Ovary (tissue), 3 donors: ENCODE results near the gene CAPN3.

Experiments used
- EP300 ChIP-seq: sonication (generic); formaldehyde crosslinking; IDR thresholded peaks from one replicate; pipeline ENCODE4 v1.6.1; 2017; ENCODE audit warnings: antibody characterized with exemption
- POLR2A ChIP-seq: fragments of 450-650 bp; IDR thresholded peaks from one replicate; pipeline ENCODE4 v1.6.1; 2017; ENCODE audit warnings: antibody characterized with exemption, mild to moderate bottlenecking, moderate library complexity
- TF ChIP-seq, protein P1 (sequence below), 3 donors: fragments of 450-650 bp in 2 of 3; fragments of 200-600 bp in 1 of 3; IDR thresholded peaks; one replicate each; pipeline versions ENCODE4 v1.5.1 to v1.8.0; 2016 to 2022; ENCODE audit warnings: antibody characterized with exemption in 3 of 3, mild to moderate bottlenecking in 1 of 3
- donor health status: DM: no; HTN: no; CAD: no.

DNA sequence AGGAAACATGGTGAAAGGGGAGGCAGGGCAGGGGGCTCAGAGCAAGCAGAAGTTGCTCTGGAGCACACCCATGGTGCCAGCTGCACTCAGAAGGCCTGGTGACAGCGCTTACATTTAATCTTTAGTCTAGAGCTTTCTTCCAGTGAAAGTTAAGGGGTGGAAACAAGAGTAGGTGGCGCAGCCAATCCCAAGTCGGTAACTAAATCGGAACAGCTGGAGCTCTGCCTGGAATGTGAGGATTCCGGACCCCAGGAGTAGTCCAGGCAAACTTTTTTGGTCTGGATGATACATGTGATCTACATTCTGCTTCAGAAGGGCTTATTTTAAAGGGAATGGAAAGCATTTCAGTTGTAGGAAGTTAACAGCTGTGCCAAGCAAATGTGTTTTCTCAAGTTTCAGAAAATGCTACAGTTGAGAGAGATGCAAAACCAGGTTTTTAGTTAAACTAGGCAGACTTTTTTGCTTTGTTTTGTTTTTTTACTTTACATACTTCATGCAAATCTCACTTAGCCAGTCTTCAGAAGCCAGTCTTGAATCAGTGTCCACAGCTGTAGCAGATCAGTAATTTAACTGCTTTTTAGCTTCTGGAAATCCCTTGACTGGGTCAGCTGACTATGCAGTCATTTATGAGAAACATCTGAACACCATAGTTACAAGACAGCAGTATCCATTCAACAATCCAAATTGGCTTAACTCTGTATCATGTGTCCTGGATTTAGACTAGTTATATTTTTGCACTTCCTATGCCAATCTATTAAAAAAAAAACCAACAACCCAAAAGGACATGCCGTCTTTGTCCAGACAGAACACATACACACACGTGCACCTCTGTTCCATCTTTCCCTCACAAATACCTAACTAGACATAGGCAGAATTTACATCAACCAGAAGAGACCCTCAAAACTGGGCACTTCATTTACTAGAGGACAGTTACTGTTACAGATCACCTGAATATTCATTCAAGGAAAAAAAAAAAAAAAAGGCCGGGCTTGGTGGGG is 98.4 kb downstream of the CAPN3 start:
- TF ChIP-seq, protein P1, sequence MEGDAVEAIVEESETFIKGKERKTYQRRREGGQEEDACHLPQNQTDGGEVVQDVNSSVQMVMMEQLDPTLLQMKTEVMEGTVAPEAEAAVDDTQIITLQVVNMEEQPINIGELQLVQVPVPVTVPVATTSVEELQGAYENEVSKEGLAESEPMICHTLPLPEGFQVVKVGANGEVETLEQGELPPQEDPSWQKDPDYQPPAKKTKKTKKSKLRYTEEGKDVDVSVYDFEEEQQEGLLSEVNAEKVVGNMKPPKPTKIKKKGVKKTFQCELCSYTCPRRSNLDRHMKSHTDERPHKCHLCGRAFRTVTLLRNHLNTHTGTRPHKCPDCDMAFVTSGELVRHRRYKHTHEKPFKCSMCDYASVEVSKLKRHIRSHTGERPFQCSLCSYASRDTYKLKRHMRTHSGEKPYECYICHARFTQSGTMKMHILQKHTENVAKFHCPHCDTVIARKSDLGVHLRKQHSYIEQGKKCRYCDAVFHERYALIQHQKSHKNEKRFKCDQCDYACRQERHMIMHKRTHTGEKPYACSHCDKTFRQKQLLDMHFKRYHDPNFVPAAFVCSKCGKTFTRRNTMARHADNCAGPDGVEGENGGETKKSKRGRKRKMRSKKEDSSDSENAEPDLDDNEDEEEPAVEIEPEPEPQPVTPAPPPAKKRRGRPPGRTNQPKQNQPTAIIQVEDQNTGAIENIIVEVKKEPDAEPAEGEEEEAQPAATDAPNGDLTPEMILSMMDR (IDR thresholded peaks at IDR 0.05) = no peak
- TF ChIP-seq POLR2A (no peak), EP300 (no peak)
